Activated T-helper 2 cell treated with anti-CD3 and anti-CD28 coated beads, Interferon-gamma antibody, Interleukin-2, Interleukin-4, amounts not matched to agents 10 μg/mL and 5 μg/mL and 100 μg/mL, durations not matched to agents 14 hours and 24 hours and 36 hours (primary cell): ENCODE results near the gene STX8. TPM values are rescaled to one million over a fixed set of nuclear protein-coding genes. Genes with fewer than 3 reads are reported as not detected.

Experiments
- DNase-seq: peaks from one replicate; pipeline ENCODE4 v3.0.0; 2021; ENCODE audit warnings: low spot score
- H3K27ac Mint-ChIP-seq: one replicate; pipeline ENCODE4 v1.8.0; 2021; ENCODE audit warnings: mixed read lengths
- H3K27me3 Mint-ChIP-seq: one replicate; pipeline ENCODE4 v1.8.0; 2021; ENCODE audit warnings: low read depth, mixed read lengths
- H3K36me3 Mint-ChIP-seq: one replicate; pipeline ENCODE4 v1.8.0; 2021; ENCODE audit warnings: low read depth, mixed read lengths
- H3K4me1 Mint-ChIP-seq: one replicate; pipeline ENCODE4 v1.8.0; 2021; ENCODE audit warnings: low read depth, mixed read lengths
- H3K4me3 Mint-ChIP-seq: one replicate; pipeline ENCODE4 v1.8.0; 2021; ENCODE audit warnings: low read depth, mild to moderate bottlenecking, moderate library complexity, mixed read lengths
- H3K9me3 Mint-ChIP-seq: one replicate; pipeline ENCODE4 v1.8.0; 2021; ENCODE audit warnings: mixed read lengths
- intact Hi-C: fragments of 100-400 bp; cut with micrococcal nuclease; formaldehyde crosslinking; loops from one replicate; pipeline ENCODE4 v1.15.1; 2023
- total RNA-seq: library from RNA; stranded (reverse); gene quantifications from 2 replicates; pipeline ENCODE4 v1.2.3, GENCODE V29; 2022

The STX8 gene
- total RNA-seq, 1 donor from 2014 or later, result 52.1 TPM

DNA sequence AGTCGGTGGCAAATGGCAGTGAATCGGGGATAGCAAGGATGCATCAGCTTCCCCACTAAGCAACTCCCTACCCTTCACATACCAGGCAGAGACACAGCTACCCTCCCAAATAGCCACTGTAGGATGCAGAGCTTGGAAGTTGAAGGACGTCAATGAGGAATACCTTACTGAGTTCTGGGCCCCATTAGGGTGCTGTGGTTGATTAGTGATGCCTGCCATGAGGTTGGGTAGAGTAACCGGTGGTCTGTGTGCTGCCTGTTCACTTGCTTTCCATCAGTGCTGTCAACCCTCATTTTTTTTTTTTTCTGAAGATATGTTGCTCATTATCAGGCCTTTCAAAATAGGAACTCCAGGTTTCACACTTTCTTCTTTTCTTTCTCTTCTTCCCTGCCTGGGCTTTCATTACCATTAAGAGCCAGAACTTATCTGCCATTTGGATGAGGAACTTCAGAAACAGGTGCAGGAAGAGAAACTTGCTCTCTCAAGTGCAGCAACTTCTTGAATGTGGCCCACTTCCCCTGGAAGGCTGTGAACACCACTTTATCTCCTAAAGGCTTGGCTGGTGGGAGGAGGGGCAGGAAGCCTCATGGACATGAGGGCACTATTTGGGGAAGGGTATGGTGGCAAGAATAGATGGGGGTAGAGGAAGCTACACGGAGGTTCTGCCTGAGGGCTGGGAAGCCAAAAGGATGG lies 370.8 kb downstream of the STX8 start:
- H3K27me3 Mint-ChIP-seq, result no peaks in the 10 kb centered on the region
- no peaks in the 10 kb centered on the region for H3K36me3 Mint-ChIP-seq
- no peaks in the 10 kb centered on the region for H3K4me1 Mint-ChIP-seq
- no peaks in the 10 kb centered on the region for H3K9me3 Mint-ChIP-seq
- no peak overlapping the region for H3K4me3 Mint-ChIP-seq
- no peak for DNase-seq
- H3K27ac Mint-ChIP-seq, result no peak overlapping the region
- intact Hi-C loops, result no loop called here

GRCh38 chr17:9203771-9204425 lies 371.7 kb downstream of the STX8 start:
- H3K27ac Mint-ChIP-seq, result no peak overlapping the region

GRCh38 chr17:9202532-9202931 lies 373.1 kb downstream of the STX8 start:
- H3K27ac Mint-ChIP-seq, result no peak overlapping the region
- H3K4me1 Mint-ChIP-seq, result no peaks in the 10 kb centered on the region
- no peaks in the 10 kb centered on the region for H3K36me3 Mint-ChIP-seq
- intact Hi-C loops, result no loop called here
- H3K9me3 Mint-ChIP-seq, result no peaks in the 10 kb centered on the region
- no peak for DNase-seq
- H3K27me3 Mint-ChIP-seq, result no peaks in the 10 kb centered on the region
- H3K4me3 Mint-ChIP-seq, result no peak overlapping the region

More at GRCh38 chr17:9203771-9204425, 371.7 kb downstream of the STX8 start:
- Mint-ChIP-seq H3K27me3 (no peaks in the 10 kb centered on the region), H3K4me3 (no peak overlapping the region), H3K9me3 (no peaks in the 10 kb centered on the region), H3K4me1 (no peaks in the 10 kb centered on the region), H3K36me3 (no peaks in the 10 kb centered on the region)
- no peak for DNase-seq
- intact Hi-C loops, result no loop called here

DNA sequence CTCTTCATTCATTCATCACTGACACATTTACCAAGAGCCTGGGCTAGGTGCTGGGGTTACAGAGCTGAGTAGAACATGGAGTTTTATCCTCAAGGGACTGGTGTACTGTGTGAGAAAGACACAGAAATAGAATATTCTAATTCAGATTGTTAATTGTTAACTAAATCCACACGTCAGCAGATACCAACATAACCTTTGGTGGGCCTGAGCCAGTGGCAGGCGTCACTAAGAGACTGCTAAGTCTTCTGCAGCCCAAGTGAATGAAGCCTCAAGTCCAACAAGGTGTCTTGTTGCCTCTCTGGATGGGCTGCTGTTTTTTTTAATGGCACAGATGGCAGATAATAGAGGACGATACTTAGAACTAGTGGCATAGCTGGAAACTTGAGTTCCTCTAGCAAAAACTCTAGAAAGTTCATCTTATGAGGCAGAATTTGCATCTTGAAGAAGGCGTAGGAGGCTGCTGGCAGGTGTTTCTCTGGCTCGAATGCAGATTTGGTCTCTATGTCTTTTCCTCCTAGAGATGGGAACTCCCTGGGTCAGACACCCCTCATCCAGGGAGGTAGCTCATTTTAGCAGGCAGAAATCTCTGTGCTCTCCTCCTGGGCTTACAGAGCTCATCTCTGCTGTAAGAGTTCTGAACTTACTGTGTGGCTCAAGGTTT lies 374.8 kb downstream of the STX8 start:
- no peak for DNase-seq
- Mint-ChIP-seq H3K9me3 (no peaks in the 10 kb centered on the region), H3K27ac (no peak overlapping the region), H3K27me3 (no peaks in the 10 kb centered on the region), H3K4me1 (no peaks in the 10 kb centered on the region), H3K4me3 (no peak overlapping the region), H3K36me3 (no peaks in the 10 kb centered on the region)
- intact Hi-C loops, result no loop called here

Other genes with a start within 250 kb of the STX8 start
- not detected in 2 replicates for gene CFAP52, start 822 bp upstream of the STX8 start, total RNA-seq
- gene USP43, start 69.7 kb upstream of the STX8 start, total RNA-seq, result 0.07 and 0.09 TPM in 2 replicates
- gene DHRS7C, start 215.8 kb upstream of the STX8 start, total RNA-seq, result not detected in 2 replicates
- not detected in 2 replicates for gene GSG1L2, start 246.3 kb upstream of the STX8 start, total RNA-seq